Ovary (tissue), 3 donors: ENCODE data around the gene CYP3A4.
"Not testable (repeated sequence)": the region's sequence is repeated elsewhere in the genome, so short reads cannot be mapped to it uniquely, and the experiment has no call there.

ENCODE experiments used
- EP300 ChIP-seq: sonication (generic); formaldehyde crosslinking; IDR thresholded peaks from one replicate; pipeline ENCODE4 v1.6.1; 2017; ENCODE audit warnings: antibody characterized with exemption
- POLR2A ChIP-seq: fragments of 450-650 bp; IDR thresholded peaks from one replicate; pipeline ENCODE4 v1.6.1; 2017; ENCODE audit warnings: antibody characterized with exemption, mild to moderate bottlenecking, moderate library complexity
- TF ChIP-seq, protein P1 (sequence below), 3 donors: fragments of 450-650 bp in 2 of 3; fragments of 200-600 bp in 1 of 3; IDR thresholded peaks; one replicate each; pipeline versions ENCODE4 v1.5.1 to v1.8.0; 2016 to 2022; ENCODE audit warnings: antibody characterized with exemption in 3 of 3, mild to moderate bottlenecking in 1 of 3
- donor health status: DM: no; HTN: no; CAD: no.

DNA sequence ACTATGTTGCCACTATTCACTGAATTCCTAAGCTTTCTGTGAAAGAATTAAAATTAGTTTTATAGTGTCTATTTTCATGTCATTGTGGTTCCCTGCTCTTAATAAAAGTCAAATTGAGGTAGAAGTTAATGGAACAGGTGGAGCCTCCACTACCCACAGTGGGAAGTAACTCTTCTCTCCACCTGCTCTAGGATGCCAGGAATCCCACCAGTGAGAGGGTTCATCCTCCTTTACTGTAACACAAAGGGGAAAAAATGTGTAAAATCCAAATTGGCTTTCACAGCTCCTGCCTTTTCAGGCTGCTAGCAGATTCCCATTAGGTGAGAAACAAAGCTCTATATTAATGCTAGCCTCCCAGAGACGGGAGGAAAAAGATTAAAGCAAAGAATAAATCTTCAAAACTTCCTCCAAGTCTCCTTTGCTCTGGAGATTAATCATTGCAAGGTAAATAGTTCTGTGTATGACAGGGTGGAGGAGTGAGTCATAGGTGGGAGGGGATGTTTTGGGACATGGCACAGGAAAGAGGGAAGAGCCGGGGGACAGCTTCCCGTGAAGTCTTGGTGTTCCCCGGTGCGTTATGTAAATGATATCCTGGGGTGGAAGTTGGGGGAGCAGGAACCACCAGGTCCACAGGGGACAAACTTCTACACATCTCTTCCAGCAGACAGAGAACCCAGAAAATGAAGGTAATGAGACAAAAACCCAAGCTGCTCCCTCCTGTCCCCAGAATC is 32.5 kb downstream of the CYP3A4 start:
- TF ChIP-seq, protein P1, sequence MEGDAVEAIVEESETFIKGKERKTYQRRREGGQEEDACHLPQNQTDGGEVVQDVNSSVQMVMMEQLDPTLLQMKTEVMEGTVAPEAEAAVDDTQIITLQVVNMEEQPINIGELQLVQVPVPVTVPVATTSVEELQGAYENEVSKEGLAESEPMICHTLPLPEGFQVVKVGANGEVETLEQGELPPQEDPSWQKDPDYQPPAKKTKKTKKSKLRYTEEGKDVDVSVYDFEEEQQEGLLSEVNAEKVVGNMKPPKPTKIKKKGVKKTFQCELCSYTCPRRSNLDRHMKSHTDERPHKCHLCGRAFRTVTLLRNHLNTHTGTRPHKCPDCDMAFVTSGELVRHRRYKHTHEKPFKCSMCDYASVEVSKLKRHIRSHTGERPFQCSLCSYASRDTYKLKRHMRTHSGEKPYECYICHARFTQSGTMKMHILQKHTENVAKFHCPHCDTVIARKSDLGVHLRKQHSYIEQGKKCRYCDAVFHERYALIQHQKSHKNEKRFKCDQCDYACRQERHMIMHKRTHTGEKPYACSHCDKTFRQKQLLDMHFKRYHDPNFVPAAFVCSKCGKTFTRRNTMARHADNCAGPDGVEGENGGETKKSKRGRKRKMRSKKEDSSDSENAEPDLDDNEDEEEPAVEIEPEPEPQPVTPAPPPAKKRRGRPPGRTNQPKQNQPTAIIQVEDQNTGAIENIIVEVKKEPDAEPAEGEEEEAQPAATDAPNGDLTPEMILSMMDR (IDR thresholded peaks at IDR 0.05): not testable (repeated sequence)
- not testable (repeated sequence) for TF ChIP-seq POLR2A, EP300
